Activated CD8-positive, alpha-beta T cell treated with anti-CD3 and anti-CD28 coated beads for 36 hours (primary cell): Measurements from ENCODE around the gene COMMD6. TPM values are rescaled to one million over a fixed set of nuclear protein-coding genes. Genes with fewer than 3 reads are reported as not detected.

Source experiments
- ATAC-seq: fragments of 200-7000 bp; cut with Tn5 transposase; one replicate; pipeline ENCODE4 v1.10.0; 2021; ENCODE audit warnings: mild to moderate bottlenecking, moderate library complexity
- CTCF ChIA-PET: fragments of 350-600 bp; sonication (Branson Sonifier 250); formaldehyde crosslinking; loops from one replicate; lab custom pipeline; 2021; ENCODE audit warnings: antibody characterized with exemption; lab: Charles Lee
- POLR2A ChIA-PET: fragments of 350-600 bp; sonication (Branson Sonifier 250); formaldehyde crosslinking; loops from one replicate; lab custom pipeline; 2021; ENCODE audit warnings: antibody characterized with exemption; lab: Charles Lee
- DNase-seq: peaks from one replicate; pipeline ENCODE4 v3.0.0-alpha.2; 2020
- H3K27ac Mint-ChIP-seq: one replicate; pipeline ENCODE4 v1.8.0; 2021; ENCODE audit warnings: mild to moderate bottlenecking, mixed read lengths
- H3K27me3 Mint-ChIP-seq: one replicate; pipeline ENCODE4 v1.8.0; 2021; ENCODE audit warnings: mixed read lengths
- H3K36me3 Mint-ChIP-seq: one replicate; pipeline ENCODE4 v1.8.0; 2021; ENCODE audit warnings: low read depth, mixed read lengths
- H3K4me1 Mint-ChIP-seq: one replicate; pipeline ENCODE4 v1.8.0; 2021; ENCODE audit warnings: low read depth, mixed read lengths
- H3K4me3 Mint-ChIP-seq: one replicate; pipeline ENCODE4 v1.8.0; 2021; ENCODE audit warnings: mild to moderate bottlenecking, moderate library complexity, mixed read lengths
- H3K9me3 Mint-ChIP-seq: one replicate; pipeline ENCODE4 v1.8.0; 2021; ENCODE audit warnings: mixed read lengths
- CTCF ChIP-seq: fragments of 200-600 bp; IDR thresholded peaks from one replicate; pipeline ENCODE4 v1.8.0; 2022; ENCODE audit warnings: antibody characterized with exemption, mild to moderate bottlenecking
- intact Hi-C: fragments of 100-400 bp; cut with micrococcal nuclease; formaldehyde crosslinking; loops from one replicate; pipeline ENCODE4 v1.10.0; 2022
- total RNA-seq, 2 experiments: library from RNA; stranded (reverse); gene quantifications; one replicate each; pipeline ENCODE4 v1.2.3, GENCODE V29; 2021

The COMMD6 gene
- total RNA-seq, 2 experiments from 2014 or later, result 114 to 116 TPM

GRCh38 chr13:75514080-75514995, 23.3 kb downstream of the COMMD6 start:
- intact Hi-C loops, result no loop called here
- no peak for ATAC-seq
- no peak for DNase-seq
- Mint-ChIP-seq H3K4me3 (no peak overlapping the region), H3K9me3 (no peaks in the 10 kb centered on the region), H3K27ac (no peak overlapping the region), H3K36me3 (no peaks in the 10 kb centered on the region), H3K27me3 (peaks cover 6% of the 10 kb centered on the region), H3K4me1 (peaks cover 7% of the 10 kb centered on the region)
- POLR2A ChIA-PET, result no interaction called here
- CTCF ChIA-PET, result interaction anchor here (1.6 kb wide), 1 partner anchor 9 kb away, joined by 5 read pairs; no protein-coding TSS in a partner anchor
- no peak for TF ChIP-seq CTCF

- no peak for ATAC-seq
- ChIA-PET POLR2A (no interaction called here), CTCF (interaction anchor here (0.9 to 1.6 kb wide), 2 partner anchors 10 to 31 kb away, joined by 3 to 5 read pairs; partner anchors contain the start of gene TBC1D4)
- intact Hi-C loops, result no loop called here
- H3K4me3 Mint-ChIP-seq, result no peak overlapping the region
- no peak overlapping the region for H3K27ac Mint-ChIP-seq
- peaks cover 6% of the 10 kb centered on the region for H3K27me3 Mint-ChIP-seq
- peaks cover 7% of the 10 kb centered on the region for H3K4me1 Mint-ChIP-seq
- no peaks in the 10 kb centered on the region for H3K9me3 Mint-ChIP-seq
- H3K36me3 Mint-ChIP-seq, result no peaks in the 10 kb centered on the region
- TF ChIP-seq CTCF, result no peak
- no peak for DNase-seq
Measured at GRCh38 chr13:75513271-75513670, 24.4 kb downstream of the COMMD6 start.

- H3K36me3 Mint-ChIP-seq, result no peaks in the 10 kb centered on the region
- TF ChIP-seq CTCF, result no peak
- H3K4me1 Mint-ChIP-seq, result peaks cover 7% of the 10 kb centered on the region
- DNase-seq (no peak), ATAC-seq (no peak)
- H3K27ac Mint-ChIP-seq, result no peak overlapping the region
- H3K27me3 Mint-ChIP-seq, result peaks cover 6% of the 10 kb centered on the region
- CTCF ChIA-PET, result interaction anchor here (0.9 kb wide), 1 partner anchor 30 kb away, joined by 3 read pairs; the partner anchor contains the start of gene TBC1D4
- POLR2A ChIA-PET, result no interaction called here
- intact Hi-C loops, result no loop called here
- H3K9me3 Mint-ChIP-seq, result no peaks in the 10 kb centered on the region
- no peak overlapping the region for H3K4me3 Mint-ChIP-seq
Measured at GRCh38 chr13:75512253-75512652, 25.4 kb downstream of the COMMD6 start.

- CTCF ChIA-PET, result interaction anchor here (1.3 kb wide), 1 partner anchor 29 kb away, joined by 4 read pairs; the partner anchor contains the start of gene TBC1D4
- no peaks in the 10 kb centered on the region for H3K36me3 Mint-ChIP-seq
- H3K27ac Mint-ChIP-seq, result no peak overlapping the region
- intact Hi-C loops, result no loop called here
- ATAC-seq, result no peak
- no peak for TF ChIP-seq CTCF
- POLR2A ChIA-PET, result no interaction called here
- peaks cover 7% of the 10 kb centered on the region for H3K4me1 Mint-ChIP-seq
- H3K27me3 Mint-ChIP-seq, result peaks cover 6% of the 10 kb centered on the region
- no peaks in the 10 kb centered on the region for H3K9me3 Mint-ChIP-seq
- H3K4me3 Mint-ChIP-seq, result no peak overlapping the region
- no peak for DNase-seq
Measured at GRCh38 chr13:75511051-75511625, 26.5 kb downstream of the COMMD6 start.
